Endodermal cell (in vitro differentiated cells): ENCODE results near the gene HTN3. TPM values are rescaled to one million over a fixed set of nuclear protein-coding genes. Genes with fewer than 3 reads are reported as not detected.
"Not testable (repeated sequence)": the region's sequence is repeated elsewhere in the genome, so short reads cannot be mapped to it uniquely, and the experiment has no call there.

ENCODE experiments used
- DNase-seq: peaks from one replicate; pipeline ENCODE4 v3.0.0-alpha.2; 2017
- H3K27ac ChIP-seq: 2 replicates; pipeline ENCODE4 v1.5.1; 2013; ENCODE audit warnings: mild to moderate bottlenecking, low read depth, low read length, moderate library complexity
- H3K27me3 ChIP-seq: 2 replicates; pipeline ENCODE4 v1.6.1; 2013; ENCODE audit warnings: mild to moderate bottlenecking, low read length, moderate library complexity; ENCODE audit not compliant: insufficient read depth, control insufficient read depth, poor library complexity, severe bottlenecking
- H3K36me3 ChIP-seq: 2 replicates; pipeline ENCODE4 v1.7.0; 2013; ENCODE audit warnings: mild to moderate bottlenecking, low read length, moderate library complexity; ENCODE audit not compliant: control insufficient read depth, insufficient read depth
- H3K4me1 ChIP-seq: one replicate; pipeline ENCODE4 v1.7.0; 2013; ENCODE audit warnings: low read length; ENCODE audit not compliant: control insufficient read depth, insufficient read depth
- H3K4me3 ChIP-seq: 2 replicates; pipeline ENCODE4 v1.5.1; 2013; ENCODE audit warnings: mild to moderate bottlenecking, low read length, moderate library complexity
- H3K9ac ChIP-seq: 2 replicates; pipeline ENCODE4 v1.6.1; 2013; ENCODE audit warnings: mild to moderate bottlenecking, low read length, moderate library complexity; ENCODE audit not compliant: poor library complexity, severe bottlenecking; ENCODE audit errors: extremely low read depth
- H3K9me3 ChIP-seq: 2 replicates; pipeline ENCODE4 v1.6.1; 2013; ENCODE audit warnings: mild to moderate bottlenecking, low read length, moderate library complexity; ENCODE audit not compliant: control insufficient read depth
- H3K27ac Mint-ChIP-seq: 2 replicates; pipeline ENCODE4 v1.8.0; 2020; ENCODE audit warnings: mixed read lengths
- H3K27me3 Mint-ChIP-seq: 2 replicates; pipeline ENCODE4 v1.8.0; 2021; ENCODE audit warnings: mild to moderate bottlenecking, mixed read lengths; ENCODE audit not compliant: insufficient read depth
- H3K36me3 Mint-ChIP-seq: 2 replicates; pipeline ENCODE4 v1.8.0; 2020; ENCODE audit warnings: low read depth, mixed read lengths
- H3K4me1 Mint-ChIP-seq: 2 replicates; pipeline ENCODE4 v1.8.0; 2020; ENCODE audit warnings: mixed read lengths
- H3K4me3 Mint-ChIP-seq: 2 replicates; pipeline ENCODE4 v1.8.0; 2020; ENCODE audit warnings: mild to moderate bottlenecking, moderate library complexity, mixed read lengths
- H3K9me3 Mint-ChIP-seq: 2 replicates; pipeline ENCODE4 v1.8.0; 2020; ENCODE audit warnings: mild to moderate bottlenecking, mixed read lengths
- CTCF ChIP-seq: fragments of 200-600 bp; sonication (generic); conservative IDR thresholded peaks from 2 replicates; pipeline ENCODE4 v1.5.0; 2021; ENCODE audit warnings: antibody characterized with exemption, mild to moderate bottlenecking
- WGBS, 2 experiments: methylation state at CpG; one replicate each; pipeline versions ENCODE4 v1.1.5 to v1.1.7; 2013; ENCODE audit warnings: missing lambda C conversion rate in 2 of 2, mixed read lengths in 1 of 2; ENCODE audit not compliant: insufficient coverage in 1 of 2, insufficient read length in 1 of 2; 5-methylcytosine and 5-hydroxymethylcytosine counted together
- total RNA-seq, 2 donors: library from RNA; stranded (reverse); fragmentation: NEBNext Ultra II Directional in 1 of 2; extraction: Animal tissue kit (Norgen Biotek cat#: 25700) in 1 of 2; gene quantifications; 2 replicates in 1 of 2; 3 replicates in 1 of 2; pipeline ENCODE4 v1.2.1, GENCODE V29; 2021

Gene HTN3
- total RNA-seq, 2 donors from 2014 or later: not detected

GRCh38 chr4:70023218-70023617 lies 5.0 kb upstream of the HTN3 start:
- Histone ChIP-seq H3K36me3 (no peaks in the 10 kb centered on the region), H3K4me1 (no peaks in the 10 kb centered on the region), H3K9me3 (no peaks in the 10 kb centered on the region), H3K27ac (no peak overlapping the region), H3K4me3 (no peak overlapping the region), H3K27me3 (no peaks in the 10 kb centered on the region), H3K9ac (no peak overlapping the region)
- Mint-ChIP-seq H3K4me3 (no peak overlapping the region), H3K9me3 (peaks cover 3% of the 10 kb centered on the region), H3K36me3 (no peaks in the 10 kb centered on the region), H3K27ac (no peak overlapping the region), H3K27me3 (no peaks in the 10 kb centered on the region), H3K4me1 (peaks cover 2% of the 10 kb centered on the region)
- TF ChIP-seq CTCF: no peak
- no peak for DNase-seq
- WGBS, 2 experiments: 86 to 94% methylated on average over 2 of the region's 2 CpGs

DNA sequence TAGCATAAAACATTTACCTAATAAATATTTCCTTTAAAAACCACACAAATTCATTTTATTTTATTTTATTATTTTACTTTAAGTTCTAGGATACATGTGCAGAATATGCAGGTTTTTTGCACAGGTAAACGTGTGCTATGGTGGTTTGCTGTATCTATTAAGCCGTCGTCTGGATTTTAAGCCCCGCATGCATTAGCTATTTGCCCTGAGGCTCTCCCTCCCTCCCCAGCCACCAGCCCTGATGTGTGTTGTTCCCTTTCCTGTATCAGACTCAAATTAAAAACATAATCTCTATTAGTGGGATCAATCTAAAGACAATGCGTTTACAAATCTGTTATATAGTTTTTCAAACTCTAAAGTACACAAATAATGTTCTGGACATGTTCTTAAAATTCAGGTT lies 1.2 kb upstream of the HTN3 start:
- 90 to 100% methylated on average over 2 to 5 of the region's 5 CpGs for WGBS, 2 experiments
- TF ChIP-seq CTCF: no peak
- Mint-ChIP-seq H3K36me3 (no peaks in the 10 kb centered on the region), H3K4me3 (no peak overlapping the region), H3K27ac (no peak overlapping the region), H3K27me3 (no peaks in the 10 kb centered on the region), H3K9me3 (no peaks in the 10 kb centered on the region), H3K4me1 (no peaks in the 10 kb centered on the region)
- H3K4me3 ChIP-seq: no peak overlapping the region
- H3K4me1 ChIP-seq: no peaks in the 10 kb centered on the region
- H3K27me3 ChIP-seq: no peaks in the 10 kb centered on the region
- H3K36me3 ChIP-seq: no peaks in the 10 kb centered on the region
- no peaks in the 10 kb centered on the region for H3K9me3 ChIP-seq
- no peak overlapping the region for H3K9ac ChIP-seq
- DNase-seq: no peak
- no peak overlapping the region for H3K27ac ChIP-seq

- not testable (repeated sequence) for H3K4me1 Mint-ChIP-seq, H3K9me3 ChIP-seq
- 89% methylated on average over 18 of the region's 18 CpGs; no CpG with 5 or more reads in 1 of the 2 experiments for WGBS, 2 experiments
Observed at GRCh38 chr4:70037559-70037958, 9.3 kb downstream of the HTN3 start.

DNA sequence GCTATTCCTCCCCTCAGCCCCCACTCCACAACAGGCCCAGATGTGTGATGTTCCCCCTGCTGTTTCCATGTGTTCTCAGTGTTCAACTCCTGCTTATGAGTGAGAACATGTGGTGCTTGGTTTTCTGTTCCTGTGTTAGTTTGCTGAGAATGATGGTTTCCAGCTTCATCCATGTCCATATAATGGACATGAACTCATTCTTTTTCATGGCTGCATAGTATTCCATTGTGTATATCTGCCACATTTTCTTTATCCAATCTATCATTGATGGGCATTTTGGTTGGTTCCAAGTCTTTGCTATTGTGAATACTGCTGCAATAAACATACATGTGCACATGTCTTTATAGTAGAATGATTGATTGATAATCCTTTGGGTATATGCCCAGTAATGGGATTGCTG lies 11.7 kb downstream of the HTN3 start:
- H3K4me1 Mint-ChIP-seq, H3K9me3 ChIP-seq, H3K4me3 ChIP-seq, H3K36me3 Mint-ChIP-seq, H3K27ac Mint-ChIP-seq, H3K27ac ChIP-seq, H3K27me3 Mint-ChIP-seq, H3K4me3 Mint-ChIP-seq, H3K9ac ChIP-seq, H3K27me3 ChIP-seq, DNase-seq, H3K4me1 ChIP-seq, H3K36me3 ChIP-seq: not testable (repeated sequence)
- H3K9me3 Mint-ChIP-seq: peaks cover 34% of the 10 kb centered on the region

More at GRCh38 chr4:70037559-70037958, 9.3 kb downstream of the HTN3 start:
- H3K9ac ChIP-seq, H3K4me3 ChIP-seq, H3K27me3 ChIP-seq, H3K27ac ChIP-seq, H3K27me3 Mint-ChIP-seq, H3K4me3 Mint-ChIP-seq, DNase-seq, H3K36me3 Mint-ChIP-seq, H3K4me1 ChIP-seq, H3K27ac Mint-ChIP-seq, H3K36me3 ChIP-seq: not testable (repeated sequence)
- peaks cover 41% of the 10 kb centered on the region for H3K9me3 Mint-ChIP-seq
